ENCODE measurements around the gene PDLIM1.

DNA sequence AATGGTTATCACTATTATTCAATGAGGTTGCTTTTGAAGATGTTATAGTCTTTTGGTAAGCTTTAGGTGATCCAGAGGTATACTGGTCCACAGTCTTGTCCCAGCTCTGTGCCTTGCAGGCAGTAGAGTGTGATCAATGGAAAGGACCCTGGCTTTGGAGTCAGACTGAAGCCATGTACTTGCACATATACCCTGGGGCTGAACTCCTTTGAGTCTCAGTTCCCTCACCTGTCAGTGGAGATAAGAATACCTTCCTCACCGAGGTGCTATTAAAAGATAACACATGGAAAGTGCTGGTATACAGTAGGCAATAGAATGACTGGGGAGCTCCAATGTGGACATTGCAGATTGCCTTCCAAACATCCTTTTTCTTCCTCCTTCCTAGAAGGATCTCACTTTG lies 16.0 kb upstream of the PDLIM1 start:
- TF ChIP-seq EZH2 (IDR thresholded peaks at IDR 0.05) (no peak), POLR2AphosphoS5 (IDR thresholded peaks at IDR 0.05; ENCODE audit: borderline replicate concordance, low read depth, low read length) (no peak)
